Measurements from ENCODE around the gene AURKAIP1. TPM values are rescaled to one million over a fixed set of nuclear protein-coding genes. Genes with fewer than 3 reads are reported as not detected.

AURKAIP1 gene
- total RNA-seq, 8 experiments from 2014 or later, result 85.0 to 210 (median 152) TPM

DNA sequence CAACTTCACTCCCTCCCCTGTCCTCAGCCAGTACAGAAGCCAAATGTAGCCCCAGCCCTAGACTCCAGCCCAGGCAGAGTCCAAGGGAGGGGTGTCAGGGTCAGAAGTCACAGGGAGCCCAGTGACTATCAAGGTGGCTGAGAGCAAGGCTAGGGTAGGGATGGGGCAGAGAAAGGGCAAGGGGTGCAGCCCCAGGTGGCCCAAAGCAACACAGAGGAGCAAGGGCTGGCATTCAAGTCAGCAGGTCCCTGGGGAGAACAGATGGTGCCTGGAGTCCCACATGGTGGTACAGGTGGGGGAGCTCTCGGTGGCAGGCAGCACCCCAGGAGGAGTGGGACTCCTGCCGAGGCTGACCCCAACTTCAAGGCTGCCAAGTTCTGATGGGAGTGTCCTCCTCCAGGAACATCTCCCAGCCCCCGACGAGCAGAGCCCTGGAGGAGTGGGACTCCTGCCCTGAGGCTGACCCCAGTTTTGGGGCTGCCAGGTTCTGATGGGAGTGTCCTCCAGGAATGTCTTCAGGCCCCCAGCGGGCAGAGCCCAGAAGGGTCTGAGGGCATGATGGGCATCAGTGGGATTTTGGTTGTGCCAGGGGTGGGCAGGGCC, 22.1 kb downstream of the AURKAIP1 start:
- H3K4me1 ChIP-seq (replicated peaks in 1 of 2), result peaks cover 27 to 46% of the 10 kb centered on the region in 2 donors
- H3K27ac ChIP-seq, result no peak overlapping the region
- in situ Hi-C loops (cut with MboI; ENCODE audit: low pct_unique_long_range_greater_than_20kb in 2 of 9, low sequenced_read_pairs in 9 of 9, unreplicated experiment in 9 of 9), result no loop called here
- no peak overlapping the region for H3K4me3 ChIP-seq
- WGBS, 10 experiments, result 44 to 60% methylated on average over 1 to 3 of the region's 5 CpGs; no CpG with 5 or more reads in 8 of the 10 experiments
- ATAC-seq (replicated peaks in 6 of 8), result no peak

DNA sequence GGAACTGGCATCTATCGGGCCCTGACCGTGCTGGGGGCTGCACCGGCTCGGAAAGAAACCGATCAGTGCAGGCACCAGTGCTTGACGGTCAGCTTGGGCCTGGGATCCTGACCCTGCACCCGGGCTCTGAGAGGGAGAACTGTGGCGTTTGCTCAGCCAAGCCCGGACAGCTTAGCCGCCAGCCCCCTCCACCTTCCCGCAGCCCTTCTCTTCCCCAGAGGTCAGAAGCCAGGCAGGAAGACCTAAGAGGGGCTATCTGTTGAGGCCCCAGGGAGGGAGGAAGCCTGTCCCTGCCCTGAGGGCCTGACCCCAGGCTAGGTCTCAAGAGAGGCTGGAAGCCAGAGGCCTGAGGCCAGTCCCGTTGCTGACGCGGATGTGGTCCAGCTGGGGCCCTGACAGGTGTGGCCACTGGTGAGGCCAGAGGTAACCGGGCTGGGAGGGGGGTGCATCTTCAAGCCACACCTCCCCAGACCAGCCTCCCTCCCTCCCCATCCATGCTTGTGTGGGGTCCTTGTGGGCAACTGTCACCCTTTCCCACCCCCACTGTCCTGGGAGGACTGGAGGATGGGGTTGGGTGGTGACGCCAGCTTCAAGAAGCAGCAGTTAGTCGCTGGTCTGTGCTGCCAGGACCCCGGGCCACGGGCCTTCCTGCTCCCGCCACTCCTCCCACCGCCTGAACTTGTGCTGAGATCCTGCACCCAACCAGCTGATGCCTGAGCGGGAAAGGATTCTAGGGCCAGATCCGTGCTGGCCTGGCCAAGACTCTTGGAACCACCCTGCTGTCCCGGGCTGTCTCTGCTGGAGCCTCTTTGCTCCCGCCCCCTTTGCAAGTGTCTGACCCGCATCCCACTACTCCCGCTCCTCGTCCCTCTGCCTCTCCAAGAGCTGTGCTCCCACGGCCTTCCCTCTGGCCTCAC, 23.2 kb downstream of the AURKAIP1 start:
- WGBS, 10 experiments, result 20 to 80% (median 64%) methylated on average over 1 to 13 of the region's 29 CpGs; no CpG with 5 or more reads in 6 of the 10 experiments
- Histone ChIP-seq H3K4me1 (replicated peaks in 1 of 2) (peaks cover 29 to 45% of the 10 kb centered on the region in 2 donors), H3K27ac (peak overlapping the region; percentile 36 to 70), H3K4me3 (peak overlapping the region; percentile 21 to 37 (median 24))
- ATAC-seq (replicated peaks in 6 of 8), result peak in 2 of 8 experiments; percentile 6 to 8
- in situ Hi-C loops (cut with MboI; ENCODE audit: low pct_unique_long_range_greater_than_20kb in 2 of 9, low sequenced_read_pairs in 9 of 9, unreplicated experiment in 9 of 9), result no loop called here

- peak; percentile 31 to 87 (median 82) for ATAC-seq (replicated peaks in 6 of 8)
- Histone ChIP-seq H3K4me1 (replicated peaks in 1 of 2) (peaks cover 28 to 37% of the 10 kb centered on the region in 2 donors), H3K27ac (peak within 1 kb of the TSS; percentile 93 to 97), H3K4me3 (peak within 1 kb of the TSS; percentile 56 to 85 (median 69))
- WGBS, 10 experiments, result no CpG with 5 or more reads among the region's 122 CpGs
- in situ Hi-C loops (cut with MboI; ENCODE audit: low pct_unique_long_range_greater_than_20kb in 2 of 9, low sequenced_read_pairs in 9 of 9, unreplicated experiment in 9 of 9), result no loop called here
These were observed 25.6 kb downstream of the AURKAIP1 start, which contains the start of gene DVL1 for GRCh38 chr1:1349256-1350012. Gene DVL1, minus strand, starts transcription at chr1:1349418. Its CDS starts 353 bp downstream, at chr1:1349065.

- WGBS, 10 experiments, result 0 to 2% (median 0%) methylated on average over 1 to 19 of the region's 109 CpGs; no CpG with 5 or more reads in 4 of the 10 experiments
- Histone ChIP-seq H3K27ac (peak overlapping the region; percentile 93 to 97), H3K4me3 (peak overlapping the region; percentile 56 to 85 (median 69)), H3K4me1 (replicated peaks in 1 of 2) (peaks cover 28 to 30% of the 10 kb centered on the region in 2 donors)
- peak; percentile 5 to 38 (median 32) for ATAC-seq (replicated peaks in 6 of 8)
- in situ Hi-C loops (cut with MboI; ENCODE audit: low pct_unique_long_range_greater_than_20kb in 2 of 9, low sequenced_read_pairs in 9 of 9, unreplicated experiment in 9 of 9), result no loop called here
These were observed 26.4 kb downstream of the AURKAIP1 start for GRCh38 chr1:1348420-1349255.

DNA sequence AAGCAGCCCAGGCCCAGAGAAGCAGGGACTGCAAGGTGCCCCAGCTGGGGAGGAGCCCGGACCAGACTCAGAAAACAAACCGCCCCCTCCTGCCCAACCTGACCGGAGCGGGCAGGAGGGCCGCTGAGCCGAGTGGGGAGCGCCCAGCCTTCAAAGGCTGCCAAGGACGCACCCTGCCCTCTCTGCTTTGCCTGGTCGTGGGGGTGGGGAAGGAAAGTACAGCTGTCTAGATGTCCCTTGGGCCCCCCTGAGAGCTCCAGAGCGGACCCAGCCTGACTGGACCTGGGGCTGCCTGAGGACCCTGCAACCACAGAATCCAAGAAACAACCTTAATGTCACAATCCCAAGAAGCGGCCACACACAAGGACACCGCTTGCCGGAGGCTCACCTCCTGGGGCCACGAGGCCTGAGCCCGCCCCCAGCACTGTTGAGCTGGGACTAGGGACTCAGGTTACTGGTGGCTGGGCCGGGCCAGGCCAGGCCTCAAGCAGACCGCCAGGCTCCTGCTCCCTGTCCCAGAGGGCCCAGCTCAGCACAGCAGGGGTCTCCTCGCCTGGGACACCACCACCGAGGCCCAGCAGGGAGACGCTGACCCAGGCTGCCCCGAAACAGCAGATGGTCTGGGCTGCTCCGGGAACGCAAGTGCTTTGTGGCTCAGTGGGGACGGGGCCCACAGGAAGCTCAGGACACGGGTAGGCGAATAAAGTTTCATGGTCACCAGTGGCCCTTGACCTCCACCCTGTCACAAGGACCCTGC, 27.2 kb downstream of the AURKAIP1 start:
- ATAC-seq (replicated peaks in 6 of 8), result peak in 3 of 8 experiments; percentile 1 to 14 (median 7)
- 0 to 30% (median 11%) methylated on average over 3 to 15 of the region's 26 CpGs; no CpG with 5 or more reads in 4 of the 10 experiments for WGBS, 10 experiments
- H3K4me3 ChIP-seq, result peak overlapping the region; percentile 56 to 85 (median 69)
- peaks cover 24 to 28% of the 10 kb centered on the region in 2 donors for H3K4me1 ChIP-seq (replicated peaks in 1 of 2)
- in situ Hi-C loops (cut with MboI; ENCODE audit: low pct_unique_long_range_greater_than_20kb in 2 of 9, low sequenced_read_pairs in 9 of 9, unreplicated experiment in 9 of 9), result no loop called here
- H3K27ac ChIP-seq, result no peak overlapping the region

- Histone ChIP-seq H3K4me1 (replicated peaks in 1 of 2) (peaks cover 18 to 24% of the 10 kb centered on the region in 2 donors), H3K27ac (no peak overlapping the region), H3K4me3 (peak overlapping the region in 4 of 5 donors; percentile 56 to 85 (median 68))
- no peak for ATAC-seq (replicated peaks in 6 of 8)
- in situ Hi-C loops (cut with MboI; ENCODE audit: low pct_unique_long_range_greater_than_20kb in 2 of 9, low sequenced_read_pairs in 9 of 9, unreplicated experiment in 9 of 9), result no loop called here
- 0 to 100% (median 74%) methylated on average over 1 to 4 of the region's 10 CpGs; no CpG with 5 or more reads in 5 of the 10 experiments for WGBS, 10 experiments
These were observed 27.9 kb downstream of the AURKAIP1 start for GRCh38 chr1:1347026-1347595.

GRCh38 chr1:1346501-1346890, 28.5 kb downstream of the AURKAIP1 start:
- H3K27ac ChIP-seq, result no peak overlapping the region
- no peak overlapping the region for H3K4me3 ChIP-seq
- in situ Hi-C loops (cut with MboI; ENCODE audit: low pct_unique_long_range_greater_than_20kb in 2 of 9, low sequenced_read_pairs in 9 of 9, unreplicated experiment in 9 of 9), result no loop called here
- WGBS, 10 experiments, result 89 to 100% (median 96%) methylated on average over 2 to 6 of the region's 10 CpGs; no CpG with 5 or more reads in 4 of the 10 experiments
- H3K4me1 ChIP-seq (replicated peaks in 1 of 2), result peaks cover 12 to 18% of the 10 kb centered on the region in 2 donors
- no peak for ATAC-seq (replicated peaks in 6 of 8)

DNA sequence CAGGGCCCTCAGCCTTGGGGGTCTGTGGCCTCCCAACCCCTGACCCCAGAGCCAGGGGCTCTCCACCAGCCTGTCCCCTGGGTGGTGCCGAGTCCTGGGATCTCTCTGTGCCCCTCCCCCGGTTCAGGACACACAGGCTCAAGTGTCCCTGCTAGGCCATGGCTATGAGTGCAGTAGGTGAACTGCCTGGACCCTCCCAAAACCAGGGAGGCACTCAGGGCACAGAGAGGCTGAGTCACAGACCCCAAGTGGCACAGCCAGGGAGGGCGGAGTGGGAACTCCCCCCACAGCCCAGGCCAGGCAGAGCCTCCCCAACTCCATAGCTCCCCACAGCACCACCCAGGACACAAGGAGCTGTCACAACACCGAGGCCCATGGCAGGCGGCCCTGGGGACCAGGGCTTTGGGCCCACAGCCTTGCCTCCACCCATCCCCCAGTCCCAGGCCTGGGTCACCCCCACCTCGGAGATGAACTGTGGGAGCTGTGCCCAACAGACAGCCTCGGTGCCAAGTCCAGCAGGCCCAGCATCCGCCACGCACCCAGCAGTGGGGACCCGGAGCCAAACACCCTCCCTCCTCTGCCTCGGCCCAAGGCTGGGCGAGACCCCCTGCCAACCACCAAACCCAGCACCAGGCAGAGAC, 29.0 kb downstream of the AURKAIP1 start:
- H3K4me1 ChIP-seq (replicated peaks in 1 of 2), result peaks cover 11 to 16% of the 10 kb centered on the region in 2 donors
- no peak overlapping the region for H3K27ac ChIP-seq
- no peak for ATAC-seq (replicated peaks in 6 of 8)
- in situ Hi-C loops (cut with MboI; ENCODE audit: low pct_unique_long_range_greater_than_20kb in 2 of 9, low sequenced_read_pairs in 9 of 9, unreplicated experiment in 9 of 9), result no loop called here
- no peak overlapping the region for H3K4me3 ChIP-seq
- WGBS, 10 experiments, result 60 to 89% (median 82%) methylated on average over 1 to 6 of the region's 12 CpGs; no CpG with 5 or more reads in 6 of the 10 experiments

GRCh38 chr1:1345384-1345783, 29.6 kb downstream of the AURKAIP1 start:
- Histone ChIP-seq H3K4me1 (replicated peaks in 1 of 2) (peaks cover 11 to 16% of the 10 kb centered on the region in 2 donors), H3K4me3 (no peak overlapping the region), H3K27ac (no peak overlapping the region)
- 60 to 100% (median 92%) methylated on average over 1 to 8 of the region's 16 CpGs; no CpG with 5 or more reads in 6 of the 10 experiments for WGBS, 10 experiments
- peak in 1 of 8 experiments; percentile 0 for ATAC-seq (replicated peaks in 6 of 8)
- in situ Hi-C loops (cut with MboI; ENCODE audit: low pct_unique_long_range_greater_than_20kb in 2 of 9, low sequenced_read_pairs in 9 of 9, unreplicated experiment in 9 of 9), result no loop called here

GRCh38 chr1:1344655-1345361, 30.2 kb downstream of the AURKAIP1 start:
- peak in 3 of 8 experiments; percentile 2 to 10 (median 4) for ATAC-seq (replicated peaks in 6 of 8)
- 25 to 87% methylated on average over 6 of the region's 15 CpGs; no CpG with 5 or more reads in 8 of the 10 experiments for WGBS, 10 experiments
- no peak overlapping the region for H3K27ac ChIP-seq
- peaks cover 11 to 16% of the 10 kb centered on the region in 2 donors for H3K4me1 ChIP-seq (replicated peaks in 1 of 2)
- in situ Hi-C loops (cut with MboI; ENCODE audit: low pct_unique_long_range_greater_than_20kb in 2 of 9, low sequenced_read_pairs in 9 of 9, unreplicated experiment in 9 of 9), result no loop called here
- H3K4me3 ChIP-seq, result no peak overlapping the region

Data from motor neuron (in vitro differentiated cells).